Endothelial cell of umbilical vein (primary cell): ENCODE data around the gene MYO7B.

Experiments used
- EZH2 ChIP-seq: IDR thresholded peaks from 2 replicates; pipeline ENCODE4 v1.6.1; 2012; ENCODE audit warnings: borderline replicate concordance, low read depth, mild to moderate bottlenecking, moderate library complexity, low read length, inconsistent platforms; ENCODE audit not compliant: severe bottlenecking
- FOS ChIP-seq: IDR thresholded peaks from 2 replicates; pipeline ENCODE4 v1.6.1; 2011; ENCODE audit warnings: mild to moderate bottlenecking, low read length, moderate library complexity, borderline replicate concordance; ENCODE audit not compliant: insufficient read depth
- JUN ChIP-seq: IDR thresholded peaks from 2 replicates; pipeline ENCODE4 v1.6.1; 2011; ENCODE audit warnings: borderline replicate concordance, low read depth; ENCODE audit not compliant: insufficient read length, insufficient read depth
- MYC ChIP-seq: IDR thresholded peaks from one replicate; pipeline ENCODE4 v1.6.1; 2011; ENCODE audit warnings: mild to moderate bottlenecking, low read depth, low read length
- POLR2A ChIP-seq: IDR thresholded peaks from 2 replicates; pipeline ENCODE4 v1.6.1; 2012; ENCODE audit warnings: low read depth, mild to moderate bottlenecking, control low read depth, low read length
- POLR2AphosphoS5 ChIP-seq: IDR thresholded peaks from 2 replicates; pipeline ENCODE4 v1.6.1; 2012; ENCODE audit warnings: low read depth, mild to moderate bottlenecking, control low read depth, low read length, moderate library complexity; ENCODE audit not compliant: insufficient read depth
- TF ChIP-seq, protein P1 (sequence below): IDR thresholded peaks from 2 replicates; pipeline ENCODE4 v1.6.1; 2011; ENCODE audit not compliant: insufficient read depth, insufficient read length
- TF ChIP-seq, protein P2 (sequence below), 2 donors: IDR thresholded peaks; 1 replicate in 1 of 2; 2 replicates in 1 of 2; pipeline ENCODE4 v1.5.1; 2011; ENCODE audit warnings: low read length in 2 of 2, mild to moderate bottlenecking in 2 of 2, moderate library complexity in 2 of 2, control low read depth in 1 of 2, inconsistent platforms in 1 of 2, low read depth in 1 of 2; ENCODE audit not compliant: insufficient read depth in 1 of 2; ENCODE audit errors: extremely low read depth in 1 of 2

DNA sequence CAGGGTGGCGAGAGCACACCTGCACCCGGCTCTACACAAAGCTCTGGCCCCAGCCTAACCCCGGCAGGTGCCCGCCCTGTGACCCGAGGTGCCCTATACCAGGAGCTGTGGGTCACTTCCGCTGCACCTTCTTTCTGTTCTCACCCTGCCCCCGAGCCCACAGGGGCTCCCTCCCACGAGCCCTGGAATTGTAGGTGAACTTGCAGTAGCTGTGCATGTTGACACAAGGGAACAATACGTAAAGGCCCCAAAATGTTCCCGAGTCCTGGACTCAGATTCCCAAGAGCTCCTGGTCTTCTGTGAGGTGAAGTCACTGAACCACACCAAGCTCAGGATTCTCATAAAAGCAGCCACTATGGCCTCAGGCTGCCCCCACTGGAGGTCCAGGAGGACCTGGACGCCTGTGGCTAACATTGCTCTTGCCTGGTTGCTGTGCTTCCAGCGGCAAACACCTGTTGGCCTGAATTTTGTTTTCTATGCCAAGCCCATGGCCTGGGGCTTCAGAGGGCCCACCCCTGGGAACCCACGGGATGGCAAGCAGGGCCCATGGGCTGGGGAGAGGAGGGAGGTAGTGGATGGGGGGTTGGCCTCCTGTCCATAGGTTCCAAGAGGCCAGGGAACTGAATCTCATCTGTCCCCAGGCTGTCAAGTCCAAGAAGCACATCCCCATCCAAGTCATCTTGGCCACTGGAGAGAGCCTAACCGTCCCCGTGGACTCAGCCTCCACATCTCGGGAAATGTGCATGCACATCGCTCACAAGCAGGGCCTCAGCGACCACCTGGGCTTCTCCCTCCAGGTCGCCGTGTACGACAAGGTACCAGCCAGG lies 87.3 kb downstream of the MYO7B start:
- TF ChIP-seq POLR2A = no peak
- TF ChIP-seq, protein P1, sequence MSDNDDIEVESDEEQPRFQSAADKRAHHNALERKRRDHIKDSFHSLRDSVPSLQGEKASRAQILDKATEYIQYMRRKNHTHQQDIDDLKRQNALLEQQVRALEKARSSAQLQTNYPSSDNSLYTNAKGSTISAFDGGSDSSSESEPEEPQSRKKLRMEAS = no peak
- no peak for TF ChIP-seq MYC
- TF ChIP-seq, protein P2, sequence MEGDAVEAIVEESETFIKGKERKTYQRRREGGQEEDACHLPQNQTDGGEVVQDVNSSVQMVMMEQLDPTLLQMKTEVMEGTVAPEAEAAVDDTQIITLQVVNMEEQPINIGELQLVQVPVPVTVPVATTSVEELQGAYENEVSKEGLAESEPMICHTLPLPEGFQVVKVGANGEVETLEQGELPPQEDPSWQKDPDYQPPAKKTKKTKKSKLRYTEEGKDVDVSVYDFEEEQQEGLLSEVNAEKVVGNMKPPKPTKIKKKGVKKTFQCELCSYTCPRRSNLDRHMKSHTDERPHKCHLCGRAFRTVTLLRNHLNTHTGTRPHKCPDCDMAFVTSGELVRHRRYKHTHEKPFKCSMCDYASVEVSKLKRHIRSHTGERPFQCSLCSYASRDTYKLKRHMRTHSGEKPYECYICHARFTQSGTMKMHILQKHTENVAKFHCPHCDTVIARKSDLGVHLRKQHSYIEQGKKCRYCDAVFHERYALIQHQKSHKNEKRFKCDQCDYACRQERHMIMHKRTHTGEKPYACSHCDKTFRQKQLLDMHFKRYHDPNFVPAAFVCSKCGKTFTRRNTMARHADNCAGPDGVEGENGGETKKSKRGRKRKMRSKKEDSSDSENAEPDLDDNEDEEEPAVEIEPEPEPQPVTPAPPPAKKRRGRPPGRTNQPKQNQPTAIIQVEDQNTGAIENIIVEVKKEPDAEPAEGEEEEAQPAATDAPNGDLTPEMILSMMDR (IDR thresholded peaks at IDR 0.05; ENCODE audit: extremely low read depth in 1 of 2, insufficient read depth in 1 of 2, low read depth in 1 of 2, low read length in 2 of 2) = no peak
- TF ChIP-seq POLR2AphosphoS5 = no peak
- no peak for TF ChIP-seq EZH2
- no peak for TF ChIP-seq JUN
- no peak for TF ChIP-seq FOS
